Heart right ventricle (tissue), 16 donors: ENCODE measurements around the gene ERP27. TPM values are rescaled to one million over a fixed set of nuclear protein-coding genes. Genes with fewer than 3 reads are reported as not detected.

Experiments
- ATAC-seq, 8 donors: fragments of 200-7000 bp; cut with Tn5 transposase; one replicate each; pipeline ENCODE4 v1.9.1; 2020; ENCODE audit warnings: mild to moderate bottlenecking in 8 of 8, moderate library complexity in 8 of 8, moderate number of reproducible peaks in 1 of 8
- DNase-seq, 2 donors: peaks; one replicate each; pipeline ENCODE4 v3.0.0-alpha.2; 2020
- H3K27ac ChIP-seq, 10 donors: fragments of 200-600 bp; sonication (generic) in 2 of 10; one replicate each; pipeline versions ENCODE4 v1.5.0 to v1.8.0; 2020 to 2022; ENCODE audit warnings: mild to moderate bottlenecking in 3 of 10
- H3K27me3 ChIP-seq, 7 donors: fragments of 200-600 bp; one replicate each; pipeline ENCODE4 v1.8.0; 2021 to 2022; ENCODE audit warnings: mild to moderate bottlenecking in 2 of 7
- H3K36me3 ChIP-seq, 9 donors: fragments of 200-600 bp; sonication (generic) in 1 of 9; one replicate each; pipeline versions ENCODE4 v1.5.0 to v1.8.0; 2020 to 2022; ENCODE audit warnings: mild to moderate bottlenecking in 2 of 9
- H3K4me1 ChIP-seq, 9 donors: fragments of 200-600 bp; sonication (generic) in 1 of 9; one replicate each; pipeline versions ENCODE4 v1.5.0 to v1.8.0; 2020 to 2022; ENCODE audit warnings: mild to moderate bottlenecking in 4 of 9
- H3K4me3 ChIP-seq, 10 donors: fragments of 200-600 bp; sonication (generic) in 2 of 10; one replicate each; pipeline versions ENCODE4 v1.5.0 to v1.8.0; 2020 to 2022; ENCODE audit warnings: mild to moderate bottlenecking in 7 of 10, moderate library complexity in 2 of 10
- H3K9me3 ChIP-seq, 11 donors: fragments of 200-600 bp in 10 of 11; sonication (generic) in 2 of 11; one replicate each; pipeline versions ENCODE4 v1.5.0 to v1.8.0; 2013 to 2022; ENCODE audit warnings: mild to moderate bottlenecking in 2 of 11, control low read depth in 1 of 11, moderate library complexity in 1 of 11
- WGBS, 2 donors: extraction: QIAGEN DNeasy Blood & Tissue Kit; methylation state at CpG; one replicate each; pipeline ENCODE4 v1.1.7; 2013; ENCODE audit warnings: inconsistent platforms in 1 of 2; 5-methylcytosine and 5-hydroxymethylcytosine counted together
- intact Hi-C, 10 donors: fragments of 100-400 bp; cut with DNase I; formaldehyde crosslinking; loops; one replicate each; pipeline versions ENCODE4 v1.11.1 to v1.14.2; 2022
- polyA plus RNA-seq, 2 donors: library from polyadenylated mRNA; stranded (reverse); fragments of 200-250 nt; gene quantifications; one replicate each; pipeline ENCODE4 v1.2.3, GENCODE V29; 2013
- total RNA-seq, 10 donors: library from RNA; stranded (reverse); fragmentation: NEBNext Ultra II Directional in 3 of 10; extraction: Animal tissue kit (Norgen Biotek cat#: 25700) in 3 of 10; gene quantifications; one replicate each; pipeline versions ENCODE4 v1.2.1 to v1.2.4, GENCODE V29; 2021 to 2023
- TF ChIP-seq, protein P1 (sequence below), 9 donors: fragments of 200-600 bp; sonication (generic) in 2 of 9; IDR thresholded peaks; one replicate each; pipeline versions ENCODE4 v1.5.0 to v1.8.0; 2021 to 2022; ENCODE audit warnings: antibody characterized with exemption in 9 of 9, mild to moderate bottlenecking in 5 of 9, moderate library complexity in 1 of 9
- donor health status: Arrhythmogenic right ventricular cardiomyopathy.
- donor health status: ischemic (EF 13 %, LVEDD 7.1; RV severe dilation, severe dysfunction).
- donor health status: healthy with polysubstance abuse.
- donor health status: DM: no; HTN: yes; CAD: no.
- donor health status: DM: no; HTN: no; CAD: no.
- donor health status: ischemic (EF 25% LVEDD 6.9; RV normal size, moderate dysfunction).
- donor health status: ischemic (EF 25% LVEDD 5.7; RV mildly dilated, moderate dysfunction).
- donor health status: healthy.
- donor health status: DM: yes; HTN: yes; CAD: no.
- donor health status: Ischemic cardiomyopathy.
- donor health status: ischemic (EF 35%, LVEDD 5.7; RV mildly dilated, moderate dysfunction).
- donor health status: nonischemic (EF 11% LVEDD 7.7; RV severe dilation, severe dysfunction).
- donor health status: DM: yes; HTN: yes; CAD: no.
- donor health status: PGD.
- donor health status: ischemic (EF 29% LVEDD 5.4; RV normal size, mild dysfunction).
- donor health status: nonischemic (EF 23%, LVEDD 6.1; RV moderate dilation, normal function).

ERP27 gene
- total and polyA plus RNA-seq, 12 donors: 0.14 to 0.79 (median 0.28) TPM; not detected in 2

GRCh38 chr12:14949631-14950030, 11.3 kb upstream of the ERP27 start:
- ATAC-seq (no peak), DNase-seq (no peak)
- no peaks in the 10 kb centered on the region for H3K9me3 ChIP-seq
- peaks cover 0 to 61% (median 16%) of the 10 kb centered on the region in 9 donors for H3K36me3 ChIP-seq
- 96 to 99% methylated on average over 5 of the region's 5 CpGs for WGBS, 2 donors
- peak overlapping the region in 9 of 10 donors; percentile 56 to 95 (median 82) for H3K27ac ChIP-seq
- TF ChIP-seq, protein P1, sequence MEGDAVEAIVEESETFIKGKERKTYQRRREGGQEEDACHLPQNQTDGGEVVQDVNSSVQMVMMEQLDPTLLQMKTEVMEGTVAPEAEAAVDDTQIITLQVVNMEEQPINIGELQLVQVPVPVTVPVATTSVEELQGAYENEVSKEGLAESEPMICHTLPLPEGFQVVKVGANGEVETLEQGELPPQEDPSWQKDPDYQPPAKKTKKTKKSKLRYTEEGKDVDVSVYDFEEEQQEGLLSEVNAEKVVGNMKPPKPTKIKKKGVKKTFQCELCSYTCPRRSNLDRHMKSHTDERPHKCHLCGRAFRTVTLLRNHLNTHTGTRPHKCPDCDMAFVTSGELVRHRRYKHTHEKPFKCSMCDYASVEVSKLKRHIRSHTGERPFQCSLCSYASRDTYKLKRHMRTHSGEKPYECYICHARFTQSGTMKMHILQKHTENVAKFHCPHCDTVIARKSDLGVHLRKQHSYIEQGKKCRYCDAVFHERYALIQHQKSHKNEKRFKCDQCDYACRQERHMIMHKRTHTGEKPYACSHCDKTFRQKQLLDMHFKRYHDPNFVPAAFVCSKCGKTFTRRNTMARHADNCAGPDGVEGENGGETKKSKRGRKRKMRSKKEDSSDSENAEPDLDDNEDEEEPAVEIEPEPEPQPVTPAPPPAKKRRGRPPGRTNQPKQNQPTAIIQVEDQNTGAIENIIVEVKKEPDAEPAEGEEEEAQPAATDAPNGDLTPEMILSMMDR (IDR thresholded peaks at IDR 0.05): no peak
- H3K27me3 ChIP-seq: no peaks in the 10 kb centered on the region
- H3K4me3 ChIP-seq: no peak overlapping the region
- H3K4me1 ChIP-seq: peaks cover 8 to 88% (median 65%) of the 10 kb centered on the region in 9 donors
- intact Hi-C loops: loop anchor here in 5 of 10 donors (2.0 to 10.0 kb wide), 9 partner anchors 29 to 102 kb away; partner anchors contain the start of gene MGP (in 1 of the 5)

DNA sequence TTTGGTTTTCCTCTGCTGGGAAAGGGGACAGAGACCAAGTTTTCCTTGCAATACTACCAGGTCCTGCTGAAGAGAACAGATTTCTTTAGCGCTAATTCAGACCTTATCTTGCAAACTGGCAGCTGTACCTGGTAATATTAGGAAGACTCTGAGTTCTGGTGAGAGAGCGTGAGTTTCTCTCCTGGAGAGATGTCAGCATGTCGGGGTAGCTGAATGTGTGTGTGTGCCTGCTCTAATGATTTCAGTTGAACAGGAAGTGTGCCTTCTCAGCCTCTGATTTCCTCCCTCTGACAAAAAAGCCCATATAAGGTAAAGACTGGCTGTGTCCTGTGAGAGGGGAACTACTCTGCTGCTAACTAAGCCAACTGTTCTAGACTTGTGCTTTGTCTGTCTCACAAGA, 10.3 kb upstream of the ERP27 start:
- Histone ChIP-seq H3K36me3 (peaks cover 0 to 69% (median 16%) of the 10 kb centered on the region in 9 donors), H3K27ac (peak overlapping the region; percentile 30 to 95 (median 80)), H3K27me3 (no peaks in the 10 kb centered on the region), H3K9me3 (no peaks in the 10 kb centered on the region), H3K4me3 (peak overlapping the region in 1 of 10 donors; percentile 35), H3K4me1 (peaks cover 8 to 79% (median 55%) of the 10 kb centered on the region in 9 donors)
- ATAC-seq (peak; percentile 83 to 90 (median 86)), DNase-seq (peak in 1 of 2 donors; percentile 44)
- intact Hi-C loops: loop anchor here in 4 of 10 donors (2.0 to 10.0 kb wide), 6 partner anchors 30 to 101 kb away; no protein-coding TSS in a partner anchor
- 9% methylated on average over 3 of the region's 3 CpGs for WGBS, 2 donors
- TF ChIP-seq, protein P1 (IDR thresholded peaks at IDR 0.05): no peak

- ATAC-seq: no peak
- DNase-seq: no peak
- Histone ChIP-seq H3K9me3 (no peaks in the 10 kb centered on the region), H3K27ac (peak overlapping the region in 2 of 10 donors; percentile 3 to 95), H3K4me1 (peaks cover 8 to 61% (median 37%) of the 10 kb centered on the region in 9 donors), H3K27me3 (no peaks in the 10 kb centered on the region), H3K4me3 (no peak overlapping the region), H3K36me3 (peaks cover 0 to 87% (median 17%) of the 10 kb centered on the region in 9 donors)
- TF ChIP-seq, protein P1 (IDR thresholded peaks at IDR 0.05): no peak
- intact Hi-C loops: loop anchor here in 3 of 10 donors (5.0 to 10.0 kb wide), 5 partner anchors 35 to 100 kb away; no protein-coding TSS in a partner anchor
- WGBS, 2 donors: 92 to 93% methylated on average over 1 of the region's 1 CpG
Measured at GRCh38 chr12:14946861-14947260, 8.5 kb upstream of the ERP27 start.

DNA sequence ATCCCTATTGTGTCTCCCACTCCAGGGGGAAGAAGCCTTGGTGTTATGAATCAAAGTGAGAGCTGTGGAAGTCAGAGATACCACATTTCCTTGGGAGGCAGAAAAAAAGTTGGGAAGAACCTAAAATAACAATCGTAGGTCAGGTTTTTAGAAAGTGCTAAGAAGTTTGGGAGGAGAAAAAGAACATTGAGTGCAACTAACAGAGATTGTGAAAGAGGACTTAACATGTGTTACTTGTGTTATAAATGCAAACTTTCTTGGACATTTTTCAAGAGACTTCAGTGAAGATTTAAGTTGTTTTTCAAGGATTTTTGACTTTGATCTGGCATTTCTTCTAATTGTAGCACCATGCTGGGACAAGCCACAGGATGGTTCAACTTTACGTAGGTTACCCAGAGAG, 7.8 kb upstream of the ERP27 start:
- intact Hi-C loops: loop anchor here in 3 of 10 donors (5.0 to 10.0 kb wide), 5 partner anchors 34 to 99 kb away; no protein-coding TSS in a partner anchor
- Histone ChIP-seq H3K9me3 (no peaks in the 10 kb centered on the region), H3K36me3 (peaks cover 0 to 94% (median 24%) of the 10 kb centered on the region in 9 donors), H3K27ac (peak overlapping the region in 3 of 10 donors; percentile 1 to 95 (median 3)), H3K4me3 (no peak overlapping the region), H3K4me1 (peaks cover 8 to 54% (median 30%) of the 10 kb centered on the region in 9 donors), H3K27me3 (no peaks in the 10 kb centered on the region)
- DNase-seq (no peak), ATAC-seq (no peak)
- TF ChIP-seq, protein P1 (IDR thresholded peaks at IDR 0.05): no peak
- 83 to 91% methylated on average over 2 of the region's 2 CpGs for WGBS, 2 donors
